ENCODE results near the gene ACOT7.

GRCh38 chr1:6424000-6424565 lies 30.5 kb upstream of the ACOT7 start:
- TF ChIP-seq CTCF (IDR thresholded peaks at IDR 0.05; ENCODE audit: low read length) (no peak), EZH2phosphoT487 (IDR thresholded peaks at IDR 0.05; ENCODE audit: low read length) (no peak)
